KG1 (cell line): ENCODE measurements around the gene VCL.

Source experiments
- DNase-seq: peaks from one replicate; lab custom pipeline; 2025; lab: John Stamatoyannopoulos, UW

Gene VCL

GRCh38 chr10:74151879-74152722, 154.2 kb downstream of the VCL start:
- DNase-seq, result no peak

- DNase-seq, result no peak
These were observed 155.2 kb downstream of the VCL start for GRCh38 chr10:74153123-74153522.

GRCh38 chr10:74153676-74154075, 155.8 kb downstream of the VCL start:
- no peak for DNase-seq

- no peak for DNase-seq
These were observed 159.0 kb downstream of the VCL start for GRCh38 chr10:74156919-74157289.

- no peak for DNase-seq
These were observed 162.1 kb downstream of the VCL start for GRCh38 chr10:74160013-74160412.

- DNase-seq, result no peak
These were observed 165.6 kb downstream of the VCL start for GRCh38 chr10:74163319-74164068.

- no peak for DNase-seq
These were observed 167.0 kb downstream of the VCL start for GRCh38 chr10:74164716-74165529.

GRCh38 chr10:74165530-74165901, 167.6 kb downstream of the VCL start:
- DNase-seq, result no peak

GRCh38 chr10:74167443-74167842, 169.5 kb downstream of the VCL start:
- DNase-seq, result no peak
